ENCODE measurements around the gene KIRREL1. TPM values are rescaled to one million over a fixed set of nuclear protein-coding genes. Genes with fewer than 3 reads are reported as not detected.

The KIRREL1 gene
- total RNA-seq, 2 donors from 2014 or later = 18.6 to 50.2 TPM

DNA sequence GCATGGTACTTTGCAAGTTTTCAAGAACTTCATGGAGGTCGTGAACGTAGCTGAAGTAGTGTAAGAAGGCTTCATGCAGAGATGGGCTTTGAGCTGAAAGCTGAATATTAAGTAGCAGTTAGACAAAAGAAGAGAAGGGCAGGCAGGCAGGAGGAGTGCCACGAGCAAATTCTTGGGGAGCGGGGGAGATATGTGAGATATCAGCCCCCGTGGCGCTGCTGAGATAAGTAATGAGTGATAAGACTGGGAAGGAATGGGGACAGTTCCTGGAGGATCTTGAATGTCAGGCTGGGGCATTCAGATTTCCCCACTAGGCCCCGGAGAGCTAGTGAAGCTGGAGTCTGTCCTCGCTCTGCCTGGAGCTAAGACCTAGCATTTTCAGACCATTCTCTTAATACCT, 27.9 kb upstream of the KIRREL1 start:
- no peaks in the 10 kb centered on the region for H3K9me3 ChIP-seq
- intact Hi-C loops (cut with DNase I) = loop anchor here (2.0 kb wide), 1 partner anchor 159 kb away; no protein-coding TSS in a partner anchor
- H3K27me3 ChIP-seq (replicated peaks; ENCODE audit: insufficient read depth) = no peaks in the 10 kb centered on the region
- H3K4me1 ChIP-seq (replicated peaks) = no peaks in the 10 kb centered on the region
- no peak overlapping the region for H3K4me3 ChIP-seq
- DNase-seq (ENCODE audit: low spot score) = no peak
- H3K36me3 ChIP-seq = no peaks in the 10 kb centered on the region
- H3K27ac ChIP-seq = no peak overlapping the region
- 77% methylated on average over 8 of the region's 8 CpGs for WGBS
- no peak for TF ChIP-seq POLR2A (IDR thresholded peaks at IDR 0.05)
- TF ChIP-seq POLR2AphosphoS5 (IDR thresholded peaks at IDR 0.05) = no peak
- TF ChIP-seq, protein P1, sequence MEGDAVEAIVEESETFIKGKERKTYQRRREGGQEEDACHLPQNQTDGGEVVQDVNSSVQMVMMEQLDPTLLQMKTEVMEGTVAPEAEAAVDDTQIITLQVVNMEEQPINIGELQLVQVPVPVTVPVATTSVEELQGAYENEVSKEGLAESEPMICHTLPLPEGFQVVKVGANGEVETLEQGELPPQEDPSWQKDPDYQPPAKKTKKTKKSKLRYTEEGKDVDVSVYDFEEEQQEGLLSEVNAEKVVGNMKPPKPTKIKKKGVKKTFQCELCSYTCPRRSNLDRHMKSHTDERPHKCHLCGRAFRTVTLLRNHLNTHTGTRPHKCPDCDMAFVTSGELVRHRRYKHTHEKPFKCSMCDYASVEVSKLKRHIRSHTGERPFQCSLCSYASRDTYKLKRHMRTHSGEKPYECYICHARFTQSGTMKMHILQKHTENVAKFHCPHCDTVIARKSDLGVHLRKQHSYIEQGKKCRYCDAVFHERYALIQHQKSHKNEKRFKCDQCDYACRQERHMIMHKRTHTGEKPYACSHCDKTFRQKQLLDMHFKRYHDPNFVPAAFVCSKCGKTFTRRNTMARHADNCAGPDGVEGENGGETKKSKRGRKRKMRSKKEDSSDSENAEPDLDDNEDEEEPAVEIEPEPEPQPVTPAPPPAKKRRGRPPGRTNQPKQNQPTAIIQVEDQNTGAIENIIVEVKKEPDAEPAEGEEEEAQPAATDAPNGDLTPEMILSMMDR (IDR thresholded peaks at IDR 0.05) = no peak

DNA sequence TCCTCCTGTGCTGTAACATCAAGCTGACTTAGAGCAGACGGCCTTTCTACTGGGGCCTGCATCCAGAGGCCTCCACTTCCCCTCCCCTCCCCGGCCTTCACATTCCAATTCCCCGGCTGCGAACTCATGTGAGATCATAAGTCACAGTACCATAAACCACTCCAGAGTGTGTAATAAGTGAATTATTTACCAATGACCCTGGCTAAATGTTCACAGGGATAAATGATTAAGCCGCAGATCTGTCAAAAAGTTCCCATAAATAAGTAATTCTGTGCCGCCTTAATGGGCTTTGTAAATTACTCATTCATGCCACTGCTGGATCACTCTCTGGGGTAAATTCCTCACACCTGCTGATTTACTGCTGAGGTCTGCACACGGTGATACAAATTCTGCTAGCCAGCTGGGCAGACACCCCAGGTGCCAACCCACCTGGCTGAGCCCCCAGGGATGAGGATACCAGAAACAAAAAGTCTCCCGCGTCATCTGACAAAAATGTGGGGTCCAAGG, 27.4 kb upstream of the KIRREL1 start:
- no peak for DNase-seq (ENCODE audit: low spot score)
- no peaks in the 10 kb centered on the region for H3K36me3 ChIP-seq
- no peaks in the 10 kb centered on the region for H3K4me1 ChIP-seq (replicated peaks)
- intact Hi-C loops (cut with DNase I) = no loop called here
- WGBS = 53% methylated on average over 9 of the region's 9 CpGs
- no peak overlapping the region for H3K4me3 ChIP-seq
- TF ChIP-seq POLR2AphosphoS5 (IDR thresholded peaks at IDR 0.05) (no peak), POLR2A (IDR thresholded peaks at IDR 0.05) (no peak)
- TF ChIP-seq, protein P1 (IDR thresholded peaks at IDR 0.05) = no peak
- H3K27ac ChIP-seq = no peak overlapping the region
- no peaks in the 10 kb centered on the region for H3K27me3 ChIP-seq (replicated peaks; ENCODE audit: insufficient read depth)
- H3K9me3 ChIP-seq = no peaks in the 10 kb centered on the region

DNA sequence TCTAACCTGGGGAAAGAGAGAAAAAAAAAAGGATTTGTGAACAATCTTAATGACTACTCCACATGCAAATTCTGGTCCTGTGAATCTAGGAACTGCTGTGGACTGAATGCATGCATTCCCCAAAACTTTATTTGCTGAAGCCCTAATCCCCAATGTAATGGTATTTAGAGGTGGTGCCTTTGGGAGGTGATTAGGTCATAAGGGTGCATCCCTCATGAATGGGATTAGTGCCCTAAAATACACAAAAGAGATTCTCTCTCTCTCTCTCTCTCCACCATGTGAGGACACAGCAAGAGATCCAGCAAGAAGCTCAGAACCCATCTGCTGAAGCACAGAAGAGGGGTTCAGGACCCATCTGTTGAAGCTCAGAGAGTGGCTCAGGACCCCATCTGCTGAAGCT, 26.2 kb upstream of the KIRREL1 start:
- no peak for DNase-seq (ENCODE audit: low spot score)
- Histone ChIP-seq H3K27me3 (replicated peaks; ENCODE audit: insufficient read depth) (no peaks in the 10 kb centered on the region), H3K9me3 (no peaks in the 10 kb centered on the region), H3K36me3 (no peaks in the 10 kb centered on the region), H3K4me3 (no peak overlapping the region), H3K4me1 (replicated peaks) (no peaks in the 10 kb centered on the region), H3K27ac (no peak overlapping the region)
- no peak for TF ChIP-seq POLR2AphosphoS5 (IDR thresholded peaks at IDR 0.05)
- TF ChIP-seq, protein P1 (IDR thresholded peaks at IDR 0.05) = no peak
- no peak for TF ChIP-seq POLR2A (IDR thresholded peaks at IDR 0.05)
- intact Hi-C loops (cut with DNase I) = no loop called here

DNA sequence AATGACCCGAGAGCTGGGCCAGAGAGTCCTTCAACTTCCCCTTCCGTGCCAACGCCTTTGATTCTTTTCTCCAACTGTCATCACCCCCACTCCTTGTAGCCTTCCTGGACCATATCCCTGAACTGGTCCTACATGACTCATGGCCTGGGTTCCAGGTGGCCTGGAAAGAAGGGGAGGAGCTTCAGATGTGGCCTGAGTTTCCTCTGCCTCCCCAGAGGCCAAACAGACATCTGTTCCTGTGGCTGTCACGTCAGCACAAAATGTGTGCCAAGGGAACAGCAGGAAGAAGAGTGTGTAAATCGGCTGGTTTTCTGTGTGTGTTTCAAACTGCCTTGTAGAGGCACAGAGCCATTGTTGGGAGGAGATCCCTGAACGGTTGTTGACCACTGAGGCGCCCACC, 24.9 kb upstream of the KIRREL1 start:
- Histone ChIP-seq H3K4me3 (no peak overlapping the region), H3K36me3 (no peaks in the 10 kb centered on the region), H3K27me3 (replicated peaks; ENCODE audit: insufficient read depth) (no peaks in the 10 kb centered on the region), H3K27ac (no peak overlapping the region), H3K4me1 (replicated peaks) (no peaks in the 10 kb centered on the region), H3K9me3 (no peaks in the 10 kb centered on the region)
- intact Hi-C loops (cut with DNase I) = no loop called here
- no peak for TF ChIP-seq POLR2AphosphoS5 (IDR thresholded peaks at IDR 0.05)
- no peak for TF ChIP-seq POLR2A (IDR thresholded peaks at IDR 0.05)
- TF ChIP-seq, protein P1 (IDR thresholded peaks at IDR 0.05) = no peak
- 49% methylated on average over 7 of the region's 7 CpGs for WGBS
- DNase-seq (ENCODE audit: low spot score) = no peak

DNA sequence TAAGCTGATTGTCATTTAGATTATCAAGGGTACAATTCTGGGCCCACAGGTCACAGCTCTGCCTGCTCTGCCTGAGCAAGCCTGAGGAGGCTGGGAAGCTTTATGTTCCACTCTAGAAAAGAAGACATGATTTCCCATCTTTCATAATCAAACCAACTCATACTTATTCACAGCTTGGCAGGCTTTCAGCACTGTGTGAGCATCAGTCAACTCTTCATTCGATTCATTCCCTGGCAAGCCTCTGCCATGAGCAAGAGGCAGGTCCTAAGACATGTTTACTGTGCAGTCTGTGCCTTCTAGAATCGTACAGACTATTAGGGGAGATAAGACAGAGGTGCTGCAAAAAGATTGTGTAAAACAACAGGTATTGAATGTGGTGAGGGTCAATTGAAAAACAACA, 24.5 kb upstream of the KIRREL1 start:
- TF ChIP-seq POLR2AphosphoS5 (IDR thresholded peaks at IDR 0.05) (no peak), POLR2A (IDR thresholded peaks at IDR 0.05) (no peak)
- TF ChIP-seq, protein P1 (IDR thresholded peaks at IDR 0.05) = no peak
- intact Hi-C loops (cut with DNase I) = no loop called here
- Histone ChIP-seq H3K9me3 (no peaks in the 10 kb centered on the region), H3K36me3 (no peaks in the 10 kb centered on the region), H3K4me1 (replicated peaks) (no peaks in the 10 kb centered on the region), H3K27me3 (replicated peaks; ENCODE audit: insufficient read depth) (no peaks in the 10 kb centered on the region), H3K27ac (no peak overlapping the region), H3K4me3 (no peak overlapping the region)
- no peak for DNase-seq (ENCODE audit: low spot score)
- WGBS = 20% methylated on average over 2 of the region's 2 CpGs
